GM12874 (cell line): ENCODE results near the gene NRARP.

Source experiments
- CTCF ChIP-seq: IDR thresholded peaks from 2 replicates; pipeline ENCODE4 v1.5.1; 2011; ENCODE audit warnings: low read depth, mild to moderate bottlenecking, control low read depth, low read length, moderate library complexity; ENCODE audit not compliant: insufficient read depth

NRARP gene

GRCh38 chr9:137318602-137319001, 16.5 kb upstream of the NRARP start:
- TF ChIP-seq CTCF = no peak

DNA sequence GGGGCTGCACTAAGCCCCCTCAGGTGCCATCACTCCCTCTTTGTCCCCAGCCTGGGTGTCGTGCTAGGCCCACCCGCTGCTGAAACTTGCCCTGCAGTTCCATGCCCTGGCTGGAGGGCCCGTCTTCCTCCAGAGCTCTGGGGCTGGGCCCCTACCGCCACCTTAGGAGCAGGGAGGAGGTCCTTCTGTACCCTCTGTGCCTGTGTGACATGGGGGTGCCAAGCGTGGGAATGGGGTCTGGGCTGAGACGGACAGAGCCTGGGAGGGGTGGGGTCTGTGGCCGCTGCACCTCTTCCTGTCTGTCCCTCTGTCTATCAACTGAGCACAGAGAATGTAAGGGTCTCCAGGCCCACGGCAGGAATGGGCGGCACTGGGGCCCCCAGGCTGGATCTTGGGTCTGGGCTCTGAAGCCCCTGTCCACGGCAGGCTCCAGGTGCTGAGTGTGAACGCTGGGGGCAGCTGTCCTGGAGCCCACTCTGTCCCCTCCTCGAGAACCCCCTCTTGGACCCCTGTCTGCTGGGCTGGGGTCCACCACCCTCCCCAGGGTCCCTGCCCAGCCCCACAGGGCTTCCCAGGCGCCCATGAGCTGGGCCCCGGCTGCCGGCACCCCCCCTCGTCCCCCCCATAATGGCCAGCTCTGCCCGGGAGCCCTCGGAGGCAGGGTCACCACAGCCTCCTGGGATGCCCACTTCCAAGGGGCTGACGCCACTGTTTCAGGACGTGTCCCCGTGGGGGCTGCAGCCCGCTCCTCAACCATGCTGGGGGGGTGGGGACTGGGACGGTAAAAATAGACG, 15.8 kb upstream of the NRARP start:
- no peak for TF ChIP-seq CTCF

GRCh38 chr9:137317021-137317717, 15.1 kb upstream of the NRARP start:
- no peak for TF ChIP-seq CTCF

DNA sequence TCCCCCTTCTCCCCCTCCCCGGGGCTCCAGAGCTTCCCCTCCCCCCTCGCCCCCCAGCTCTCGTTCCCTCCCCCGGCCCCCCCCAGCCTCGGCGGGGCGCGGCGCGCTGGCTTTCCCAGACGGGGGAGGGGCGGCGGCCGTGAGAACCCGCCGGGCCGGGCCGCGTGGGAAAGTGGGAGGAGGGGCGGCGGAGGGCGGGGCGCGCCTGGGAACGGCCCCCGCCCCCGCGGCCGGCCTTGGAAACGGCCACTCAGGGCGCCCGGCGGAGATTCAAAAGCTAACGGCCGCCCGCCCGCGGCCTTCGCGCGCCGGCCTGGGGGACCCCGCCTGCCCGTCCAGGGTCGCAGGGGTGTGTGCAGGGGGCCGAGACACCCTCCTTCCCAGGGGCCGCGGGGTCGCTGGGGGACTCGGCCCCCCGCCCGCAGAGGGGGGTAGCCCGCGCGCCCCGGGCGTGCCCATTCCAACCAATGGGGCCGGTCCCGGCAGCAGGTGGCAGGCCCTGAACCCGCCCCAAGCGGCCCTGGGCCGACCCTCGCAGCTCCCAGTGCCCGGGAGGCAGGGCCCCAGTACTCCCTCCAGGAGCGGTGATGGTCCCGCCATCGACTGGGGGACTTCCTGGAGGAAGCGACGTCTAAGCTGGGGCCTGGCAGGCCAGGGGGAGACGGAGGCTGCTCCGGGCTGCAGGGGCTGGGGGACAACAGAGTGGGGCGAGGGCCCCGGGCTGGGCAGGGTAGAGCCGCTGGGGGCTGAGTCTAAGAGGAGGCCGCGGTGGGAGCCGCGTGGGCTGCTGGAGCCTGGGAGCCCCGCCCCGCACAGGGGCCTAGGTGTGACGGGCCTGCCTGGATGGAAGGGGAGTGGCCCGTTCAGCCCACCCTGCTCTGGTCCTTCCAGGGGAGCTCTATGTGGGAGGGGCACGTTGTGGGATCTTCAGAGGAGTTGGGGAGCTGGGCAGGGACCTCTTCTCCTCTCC, 14.2 kb upstream of the NRARP start:
- no peak for TF ChIP-seq CTCF

GRCh38 chr9:137315581-137316011, 13.5 kb upstream of the NRARP start:
- no peak for TF ChIP-seq CTCF

DNA sequence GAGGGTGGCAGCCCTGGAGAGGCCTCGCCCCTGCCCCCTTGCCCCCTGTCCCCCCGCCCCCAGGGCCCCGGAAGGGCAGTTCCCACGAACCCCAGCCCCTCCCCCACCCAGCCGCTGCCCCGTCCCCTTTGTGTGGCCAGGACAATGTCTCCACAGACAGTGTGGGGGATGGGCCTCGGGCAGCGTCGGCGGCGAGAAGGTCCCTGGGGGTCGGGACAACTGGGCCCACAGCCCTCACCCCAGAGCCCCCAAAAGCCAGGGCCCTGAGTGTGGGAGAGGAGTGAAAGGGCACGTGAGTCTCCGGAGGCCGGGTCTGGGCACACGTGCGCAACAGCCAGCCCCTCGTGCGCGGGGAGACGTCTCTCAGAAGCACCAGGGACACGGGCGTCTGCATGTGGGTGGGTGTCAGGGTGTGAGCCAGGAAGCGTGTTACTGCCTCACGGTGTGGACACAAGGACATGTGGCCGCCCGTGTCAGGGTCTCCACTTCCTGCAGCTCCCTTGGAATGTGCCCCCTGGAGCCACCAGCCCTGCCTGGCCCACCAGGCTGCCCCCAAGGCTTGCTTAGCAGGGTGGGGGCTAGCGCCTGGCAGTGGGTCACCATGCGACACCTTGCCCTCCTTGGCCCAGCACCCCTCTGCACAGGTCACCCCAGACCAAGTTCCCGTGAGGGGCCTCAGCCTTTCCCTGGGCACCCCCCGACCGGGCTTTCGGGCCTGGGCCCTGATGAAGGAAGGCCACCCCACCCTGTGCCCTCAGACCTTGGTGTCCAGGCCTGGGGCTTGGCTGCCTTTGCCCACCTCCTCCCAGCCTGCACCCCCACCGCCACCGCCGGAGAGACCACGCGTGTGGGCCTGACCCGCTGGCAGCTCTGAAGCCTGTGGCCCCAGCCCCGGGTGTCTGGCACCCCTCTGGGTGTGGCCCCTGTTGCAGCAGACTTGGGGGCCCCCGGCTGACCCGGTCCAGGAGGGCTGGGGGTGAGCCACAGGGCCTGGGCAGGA, 12.8 kb upstream of the NRARP start:
- no peak for TF ChIP-seq CTCF
